ENCODE results near the gene ARID2. TPM values are rescaled to one million over a fixed set of nuclear protein-coding genes. Genes with fewer than 3 reads are reported as not detected.

Gene ARID2
- total RNA-seq, 1 donor from 2014 or later: 15.7 TPM

DNA sequence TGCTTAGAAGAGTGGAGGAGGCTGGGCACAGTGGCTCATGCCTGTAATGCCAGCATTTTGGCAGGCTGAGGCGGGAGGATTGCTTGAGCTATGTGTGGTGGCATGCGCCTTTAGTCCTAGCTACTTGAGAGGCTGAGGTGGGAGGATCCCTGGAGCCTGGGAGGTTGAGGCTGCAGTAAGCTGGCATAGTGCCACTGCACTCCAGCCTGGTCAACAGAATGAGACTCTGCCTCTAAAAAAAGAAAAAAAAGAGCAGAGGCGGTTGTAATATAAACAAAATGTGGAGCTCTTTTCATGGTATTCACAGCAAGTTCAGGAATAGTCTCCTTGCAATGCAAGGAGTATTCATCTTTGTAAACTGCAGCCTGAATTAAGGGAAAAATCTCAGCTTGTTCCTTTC lies 27.2 kb downstream of the ARID2 start:
- Histone ChIP-seq H3K4me1 (peaks cover 56% of the 10 kb centered on the region), H3K4me3 (no peak overlapping the region), H3K9me3 (replicated peaks) (no peaks in the 10 kb centered on the region), H3K27ac (replicated peaks) (no peak overlapping the region), H3K27me3 (ENCODE audit: low read depth) (no peaks in the 10 kb centered on the region), H3K36me3 (no peaks in the 10 kb centered on the region)
- no peak for TF ChIP-seq CTCF (IDR thresholded peaks at IDR 0.05; ENCODE audit: borderline replicate concordance)
- DNase-seq: no peak
- intact Hi-C loops (cut with micrococcal nuclease): no loop called here

GRCh38 chr12:45757172-45757571 lies 27.7 kb downstream of the ARID2 start:
- Histone ChIP-seq H3K4me3 (no peak overlapping the region), H3K4me1 (peaks cover 54% of the 10 kb centered on the region), H3K36me3 (no peaks in the 10 kb centered on the region), H3K27ac (replicated peaks) (no peak overlapping the region), H3K27me3 (ENCODE audit: low read depth) (no peaks in the 10 kb centered on the region), H3K9me3 (replicated peaks) (no peaks in the 10 kb centered on the region)
- no peak for DNase-seq
- no peak for TF ChIP-seq CTCF (IDR thresholded peaks at IDR 0.05; ENCODE audit: borderline replicate concordance)
- intact Hi-C loops (cut with micrococcal nuclease): no loop called here

GRCh38 chr12:45760333-45760732 lies 30.8 kb downstream of the ARID2 start:
- H3K27me3 ChIP-seq (ENCODE audit: low read depth): no peaks in the 10 kb centered on the region
- H3K9me3 ChIP-seq (replicated peaks): no peaks in the 10 kb centered on the region
- intact Hi-C loops (cut with micrococcal nuclease): no loop called here
- no peak overlapping the region for H3K4me3 ChIP-seq
- peaks cover 39% of the 10 kb centered on the region for H3K4me1 ChIP-seq
- TF ChIP-seq CTCF (IDR thresholded peaks at IDR 0.05; ENCODE audit: borderline replicate concordance): no peak
- DNase-seq: no peak
- H3K36me3 ChIP-seq: no peaks in the 10 kb centered on the region
- no peak overlapping the region for H3K27ac ChIP-seq (replicated peaks)

- intact Hi-C loops (cut with micrococcal nuclease): no loop called here
- peak; percentile 70 for TF ChIP-seq CTCF (IDR thresholded peaks at IDR 0.05; ENCODE audit: borderline replicate concordance)
Observed at GRCh38 chr12:45762185-45763110, 32.9 kb downstream of the ARID2 start.

DNA sequence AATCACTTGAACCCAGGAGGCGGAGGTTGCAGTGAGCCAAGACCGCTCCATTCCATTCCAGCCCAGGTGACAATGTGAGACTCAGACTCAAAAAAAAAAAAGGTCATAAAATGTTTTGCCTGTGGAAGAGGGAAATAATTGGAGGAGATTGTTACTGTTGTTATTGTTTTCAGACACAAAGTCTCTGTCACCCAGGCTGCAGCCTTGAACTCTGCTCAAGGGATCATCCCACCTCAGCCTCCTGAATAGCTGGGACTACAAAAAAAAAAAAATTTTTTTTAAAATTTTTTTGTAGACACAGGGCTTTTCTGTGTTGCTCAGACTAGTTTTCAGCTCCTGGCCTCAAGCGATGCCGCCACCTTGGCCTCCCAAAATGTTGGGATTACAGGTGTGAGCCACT lies 33.9 kb downstream of the ARID2 start:
- no peaks in the 10 kb centered on the region for H3K36me3 ChIP-seq
- no peak overlapping the region for H3K27ac ChIP-seq (replicated peaks)
- no peak for TF ChIP-seq CTCF (IDR thresholded peaks at IDR 0.05; ENCODE audit: borderline replicate concordance)
- no peaks in the 10 kb centered on the region for H3K9me3 ChIP-seq (replicated peaks)
- H3K27me3 ChIP-seq (ENCODE audit: low read depth): no peaks in the 10 kb centered on the region
- peaks cover 36% of the 10 kb centered on the region for H3K4me1 ChIP-seq
- no peak for DNase-seq
- intact Hi-C loops (cut with micrococcal nuclease): no loop called here
- H3K4me3 ChIP-seq: no peak overlapping the region

More at GRCh38 chr12:45762185-45763110, 32.9 kb downstream of the ARID2 start:
- Histone ChIP-seq H3K27me3 (ENCODE audit: low read depth) (no peaks in the 10 kb centered on the region), H3K4me3 (no peak overlapping the region), H3K27ac (replicated peaks) (no peak overlapping the region), H3K4me1 (peaks cover 33% of the 10 kb centered on the region), H3K9me3 (replicated peaks) (no peaks in the 10 kb centered on the region), H3K36me3 (no peaks in the 10 kb centered on the region)
- no peak for DNase-seq
